Thyroid gland (tissue), 4 donors: ENCODE results near the gene GDPD4. TPM values are rescaled to one million over a fixed set of nuclear protein-coding genes. Genes with fewer than 3 reads are reported as not detected.

Experiments
- DNase-seq, 2 donors: peaks; one replicate each; pipeline ENCODE4 v3.0.0-alpha.2; 2019
- H3K27ac ChIP-seq, 3 donors: fragments of 200-600 bp; sonication (generic); 1 replicate in 2 of 3; 2 replicates in 1 of 3; pipeline ENCODE4 v1.5.1; 2016 to 2019; ENCODE audit warnings: mild to moderate bottlenecking in 1 of 3, moderate library complexity in 1 of 3
- H3K27me3 ChIP-seq: fragments of 200-600 bp; sonication (generic); one replicate; pipeline ENCODE4 v1.5.1; 2019
- H3K36me3 ChIP-seq, 2 donors: fragments of 200-600 bp; sonication (generic); one replicate each; pipeline ENCODE4 v1.5.1; 2016 to 2019
- H3K4me1 ChIP-seq, 2 donors: fragments of 200-600 bp; sonication (generic); one replicate each; pipeline ENCODE4 v1.5.1; 2017 to 2019
- H3K4me3 ChIP-seq, 3 donors: fragments of 200-600 bp; sonication (generic); replicated peaks in 1 of 3; 1 replicate in 2 of 3; 2 replicates in 1 of 3; pipeline ENCODE4 v1.5.1; 2016; ENCODE audit warnings: mild to moderate bottlenecking in 1 of 3
- H3K9me3 ChIP-seq: fragments of 200-600 bp; sonication (generic); one replicate; pipeline ENCODE4 v1.5.1; 2017
- POLR2A ChIP-seq, 2 donors: fragments of 450-650 bp; IDR thresholded peaks; one replicate each; pipeline ENCODE4 v1.6.1; 2017; ENCODE audit warnings: antibody characterized with exemption in 2 of 2, mild to moderate bottlenecking in 2 of 2, moderate library complexity in 1 of 2
- whole genome bisulfite sequencing, 2 donors: methylation state at CpG; one replicate each; pipeline ENCODE4 v1.1.5; 2017; 5-methylcytosine and 5-hydroxymethylcytosine counted together
- intact Hi-C: fragments of 100-400 bp; cut with DNase I; formaldehyde crosslinking; loops from one replicate; pipeline ENCODE4 v1.15.1; 2023
- total RNA-seq, 4 donors: library from RNA; depleted of rRNA; stranded (reverse); fragments of >200 nt; gene quantifications; one replicate each; pipeline ENCODE4 v1.2.3, GENCODE V29; 2016
- TF ChIP-seq, protein P1 (sequence below), 6 experiments: fragments of 200-600 bp in 3 of 6; fragments of 450-650 bp in 3 of 6; sonication (generic) in 3 of 6; IDR thresholded peaks; one replicate each; pipeline ENCODE4 v1.5.1; 2016 to 2019; ENCODE audit warnings: antibody characterized with exemption in 6 of 6, mild to moderate bottlenecking in 2 of 6, inconsistent platforms in 1 of 6, moderate library complexity in 1 of 6

The GDPD4 gene
- total RNA-seq, 4 donors from 2014 or later: 3.6 TPM; not detected in 3

- WGBS, 2 donors: 87 to 88% methylated on average over 7 to 8 of the region's 8 CpGs
These were observed 133.7 kb downstream of the GDPD4 start for GRCh38 chr11:77167791-77168190.

DNA sequence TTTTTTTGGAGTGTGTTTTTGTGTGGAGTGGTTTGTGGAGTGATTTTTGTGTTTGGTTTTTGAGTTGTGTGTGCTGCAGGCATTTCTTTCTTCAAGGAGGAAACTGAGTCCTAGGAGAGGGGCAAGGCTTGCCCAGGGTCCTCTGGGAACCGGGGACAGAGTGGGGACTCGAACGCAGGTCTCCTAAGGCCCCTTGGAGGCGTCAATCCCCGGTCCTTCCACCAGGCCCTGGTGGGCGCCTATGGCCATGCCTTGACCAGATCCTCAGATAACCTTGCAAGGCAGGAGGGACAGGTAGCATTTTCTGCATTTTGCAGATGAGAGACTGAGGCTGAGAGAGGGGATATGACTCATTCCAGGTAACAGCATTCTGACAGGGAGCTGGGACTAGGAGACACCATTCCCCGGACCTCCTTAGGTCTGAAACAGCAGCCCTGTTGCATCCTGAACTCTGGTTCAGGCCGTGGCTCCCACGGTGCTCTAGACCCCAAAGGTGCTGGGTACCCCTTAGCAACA, 134.3 kb downstream of the GDPD4 start:
- 86 to 95% methylated on average over 9 of the region's 9 CpGs for WGBS, 2 donors
- intact Hi-C loops: no loop called here

More at GRCh38 chr11:77167791-77168190, 133.7 kb downstream of the GDPD4 start:
- no peaks in the 10 kb centered on the region for H3K27me3 ChIP-seq
- no peak overlapping the region for H3K27ac ChIP-seq
- H3K4me3 ChIP-seq: no peak overlapping the region
- no peaks in the 10 kb centered on the region for H3K36me3 ChIP-seq
- H3K4me1 ChIP-seq: no peaks in the 10 kb centered on the region
- intact Hi-C loops: no loop called here
- DNase-seq: no peak
- TF ChIP-seq, protein P1, sequence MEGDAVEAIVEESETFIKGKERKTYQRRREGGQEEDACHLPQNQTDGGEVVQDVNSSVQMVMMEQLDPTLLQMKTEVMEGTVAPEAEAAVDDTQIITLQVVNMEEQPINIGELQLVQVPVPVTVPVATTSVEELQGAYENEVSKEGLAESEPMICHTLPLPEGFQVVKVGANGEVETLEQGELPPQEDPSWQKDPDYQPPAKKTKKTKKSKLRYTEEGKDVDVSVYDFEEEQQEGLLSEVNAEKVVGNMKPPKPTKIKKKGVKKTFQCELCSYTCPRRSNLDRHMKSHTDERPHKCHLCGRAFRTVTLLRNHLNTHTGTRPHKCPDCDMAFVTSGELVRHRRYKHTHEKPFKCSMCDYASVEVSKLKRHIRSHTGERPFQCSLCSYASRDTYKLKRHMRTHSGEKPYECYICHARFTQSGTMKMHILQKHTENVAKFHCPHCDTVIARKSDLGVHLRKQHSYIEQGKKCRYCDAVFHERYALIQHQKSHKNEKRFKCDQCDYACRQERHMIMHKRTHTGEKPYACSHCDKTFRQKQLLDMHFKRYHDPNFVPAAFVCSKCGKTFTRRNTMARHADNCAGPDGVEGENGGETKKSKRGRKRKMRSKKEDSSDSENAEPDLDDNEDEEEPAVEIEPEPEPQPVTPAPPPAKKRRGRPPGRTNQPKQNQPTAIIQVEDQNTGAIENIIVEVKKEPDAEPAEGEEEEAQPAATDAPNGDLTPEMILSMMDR (IDR thresholded peaks at IDR 0.05): no peak
- no peak for TF ChIP-seq POLR2A (IDR thresholded peaks at IDR 0.05)
- no peaks in the 10 kb centered on the region for H3K9me3 ChIP-seq

More for the DNA sequence above, 134.3 kb downstream of the GDPD4 start:
- no peaks in the 10 kb centered on the region for H3K36me3 ChIP-seq
- TF ChIP-seq, protein P1 (IDR thresholded peaks at IDR 0.05): no peak
- TF ChIP-seq POLR2A (IDR thresholded peaks at IDR 0.05): no peak
- H3K27me3 ChIP-seq: no peaks in the 10 kb centered on the region
- H3K4me1 ChIP-seq: no peaks in the 10 kb centered on the region
- H3K4me3 ChIP-seq: no peak overlapping the region
- no peak for DNase-seq
- H3K9me3 ChIP-seq: no peaks in the 10 kb centered on the region
- H3K27ac ChIP-seq: no peak overlapping the region

Other genes with a start within 250 kb of the GDPD4 start
- 1 to 10 TPM; 3.0 to 5.6 (median 4.1) TPM for gene CAPN5, start 234.7 kb downstream of the GDPD4 start, total RNA-seq
- gene OMP, start 198.8 kb downstream of the GDPD4 start, total RNA-seq: 1 to 10 TPM in 1 of 4 donors, not detected in 3; 2.3 TPM
- 1 to 10 TPM; 3.8 to 8.7 (median 5.7) TPM for gene MYO7A, start 173.4 kb downstream of the GDPD4 start, total RNA-seq
- gene PAK1, start 172.4 kb upstream of the GDPD4 start, total RNA-seq: 100 to 1,000 TPM in 1 of 4 donors, 10 to 100 TPM in 3; 47.0 to 110 (median 84.0) TPM